ENCODE data around the gene LGMN.
"Not testable (repeated sequence)": the region's sequence is repeated elsewhere in the genome, so short reads cannot be mapped to it uniquely, and the experiment has no call there.

Gene LGMN

DNA sequence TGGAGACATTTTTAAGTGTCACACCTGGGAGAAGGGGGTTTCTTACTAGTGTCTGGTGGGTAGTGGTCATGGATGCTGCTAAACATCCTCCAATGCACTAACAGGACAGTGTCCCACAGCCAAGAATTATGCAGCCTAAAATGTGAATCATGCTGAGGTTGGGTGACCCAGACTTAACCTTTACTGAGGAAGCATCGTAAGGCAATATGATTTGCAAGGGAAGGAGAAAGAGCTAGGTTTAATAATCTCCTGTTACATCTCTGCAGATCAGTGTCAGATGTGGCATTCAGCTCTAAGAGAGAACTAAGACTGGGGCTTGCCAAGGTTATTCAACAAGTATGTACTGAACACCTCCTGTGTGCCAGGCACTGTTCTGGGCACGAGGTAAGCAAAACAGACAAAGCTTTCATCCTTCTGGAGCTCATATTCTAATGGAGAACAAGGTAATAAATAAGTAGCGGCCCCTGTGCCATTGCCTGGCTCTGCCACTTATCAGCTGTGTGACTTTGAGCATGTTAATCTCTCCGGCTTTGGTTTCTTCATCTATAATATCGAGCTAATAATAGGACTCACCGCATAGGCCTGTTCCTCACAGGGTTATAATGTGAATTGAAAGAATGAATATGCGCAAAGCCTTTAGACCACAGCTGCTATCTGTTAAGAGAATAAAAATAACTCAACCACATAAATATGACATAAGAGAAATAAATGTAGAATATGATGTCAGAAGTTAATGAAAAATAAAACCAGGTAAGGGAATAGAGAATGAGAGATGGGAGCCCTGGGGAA is 32.2 kb upstream of the LGMN start:
- ChIA-PET CTCF (interaction anchor here (0.7 to 11.1 kb wide), 10 partner anchors 9 to 673 kb away, joined by 3 to 177 read pairs (median 4); partner anchors contain the start of gene LGMN), POLR2A (interaction anchor here (0.6 to 1.3 kb wide), 3 partner anchors 21 to 40 kb away, joined by 3 to 4 read pairs (median 4); no protein-coding TSS in a partner anchor)
- TF ChIP-seq, protein P1, sequence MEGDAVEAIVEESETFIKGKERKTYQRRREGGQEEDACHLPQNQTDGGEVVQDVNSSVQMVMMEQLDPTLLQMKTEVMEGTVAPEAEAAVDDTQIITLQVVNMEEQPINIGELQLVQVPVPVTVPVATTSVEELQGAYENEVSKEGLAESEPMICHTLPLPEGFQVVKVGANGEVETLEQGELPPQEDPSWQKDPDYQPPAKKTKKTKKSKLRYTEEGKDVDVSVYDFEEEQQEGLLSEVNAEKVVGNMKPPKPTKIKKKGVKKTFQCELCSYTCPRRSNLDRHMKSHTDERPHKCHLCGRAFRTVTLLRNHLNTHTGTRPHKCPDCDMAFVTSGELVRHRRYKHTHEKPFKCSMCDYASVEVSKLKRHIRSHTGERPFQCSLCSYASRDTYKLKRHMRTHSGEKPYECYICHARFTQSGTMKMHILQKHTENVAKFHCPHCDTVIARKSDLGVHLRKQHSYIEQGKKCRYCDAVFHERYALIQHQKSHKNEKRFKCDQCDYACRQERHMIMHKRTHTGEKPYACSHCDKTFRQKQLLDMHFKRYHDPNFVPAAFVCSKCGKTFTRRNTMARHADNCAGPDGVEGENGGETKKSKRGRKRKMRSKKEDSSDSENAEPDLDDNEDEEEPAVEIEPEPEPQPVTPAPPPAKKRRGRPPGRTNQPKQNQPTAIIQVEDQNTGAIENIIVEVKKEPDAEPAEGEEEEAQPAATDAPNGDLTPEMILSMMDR (IDR thresholded peaks at IDR 0.05; ENCODE audit: control extremely low read depth, extremely low read depth, low read depth, missing control alignments) = no peak
- DNase-seq (ENCODE audit: extremely low spot score) = no peak

DNA sequence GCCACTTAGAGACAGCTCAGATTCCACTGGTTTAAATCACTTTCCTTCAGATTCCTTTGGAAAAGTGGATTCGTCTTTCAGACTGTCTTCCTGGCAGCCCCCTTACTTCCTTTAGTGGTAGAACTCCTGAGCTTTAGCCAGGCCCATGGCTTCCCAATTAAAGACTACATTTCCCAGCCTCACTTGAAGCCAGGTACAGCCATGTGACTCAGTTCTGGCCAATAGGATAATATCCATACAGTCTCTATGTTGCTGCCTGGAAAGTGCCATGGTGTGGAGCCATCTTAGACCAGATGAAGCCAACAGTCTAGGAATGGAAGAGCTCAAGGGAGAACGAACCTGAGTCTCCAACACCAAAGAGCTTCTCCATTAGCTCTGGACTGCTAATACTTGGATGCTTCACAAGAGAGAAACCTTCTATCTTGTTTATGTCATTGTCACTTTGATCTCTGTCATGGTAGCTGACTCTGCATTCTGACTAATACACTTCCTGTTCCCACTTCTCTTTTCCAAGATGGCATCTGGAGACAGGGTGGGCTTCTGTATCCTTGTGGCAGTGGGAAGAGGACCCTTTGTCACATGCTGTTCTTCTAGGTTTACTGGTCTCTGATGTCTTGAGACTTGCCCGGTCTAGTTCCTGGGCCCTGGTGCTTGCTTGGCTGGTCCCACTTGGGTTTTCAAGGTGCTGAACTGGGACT is 30.6 kb upstream of the LGMN start:
- POLR2A ChIA-PET = not testable (repeated sequence)
- CTCF ChIA-PET = interaction anchor here (1.2 to 11.1 kb wide), 3 partner anchors 8 to 66 kb away, joined by 3 to 177 read pairs (median 3); no protein-coding TSS in a partner anchor

DNA sequence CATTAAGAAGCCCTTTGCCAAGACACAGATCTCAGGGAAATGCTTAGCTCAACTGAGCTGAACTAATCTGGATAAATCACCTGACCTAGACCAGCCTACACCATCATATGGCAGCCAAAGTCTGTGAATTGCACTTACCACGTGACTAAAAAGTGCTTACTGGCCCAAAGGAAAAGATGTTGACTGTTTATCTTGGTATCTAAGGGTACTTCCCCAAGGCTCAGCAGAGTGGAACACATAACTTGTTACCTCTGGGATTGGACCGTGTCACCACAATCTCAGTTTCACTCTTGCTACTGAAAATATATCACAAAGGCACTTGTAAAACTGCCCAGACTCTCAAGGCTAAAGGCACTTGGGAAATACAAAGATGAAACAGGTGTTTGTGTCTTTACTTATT is 26.9 kb upstream of the LGMN start:
- ChIA-PET CTCF (interaction anchor here (1.0 to 1.5 kb wide), 3 partner anchors 10 to 209 kb away, joined by 3 to 4 read pairs (median 3); no protein-coding TSS in a partner anchor), POLR2A (interaction anchor here (0.7 to 0.9 kb wide), 2 partner anchors 28 to 1182 kb away, joined by 4 to 6 read pairs; no protein-coding TSS in a partner anchor)
- peak; percentile 55 for DNase-seq (ENCODE audit: extremely low spot score)

More for the DNA sequence above, 30.6 kb upstream of the LGMN start:
- DNase-seq (ENCODE audit: extremely low spot score) = not testable (repeated sequence)

DNA sequence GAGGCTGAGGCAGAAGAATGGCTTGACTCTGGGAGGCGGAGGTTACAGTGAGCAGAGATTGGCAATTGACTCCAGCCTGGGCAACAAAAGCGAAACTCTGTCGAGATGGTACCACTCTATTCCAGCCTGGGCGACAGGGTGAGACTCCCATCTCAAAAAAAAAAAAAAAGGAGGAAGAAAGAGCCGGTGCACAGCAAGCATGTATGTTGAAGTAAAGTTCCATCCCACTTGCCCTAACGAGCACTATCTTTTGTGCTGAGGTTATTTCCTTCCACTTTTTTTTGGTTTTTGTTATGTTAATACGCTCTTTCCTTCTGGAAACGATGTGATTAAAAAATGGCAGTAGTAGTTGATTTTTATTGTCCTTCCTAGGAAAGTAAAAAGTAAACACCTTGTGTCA is 26.1 kb upstream of the LGMN start:
- TF ChIP-seq, protein P1 (IDR thresholded peaks at IDR 0.05; ENCODE audit: control extremely low read depth, extremely low read depth, low read depth, missing control alignments) = no peak
- POLR2A ChIA-PET = interaction anchor here (0.9 kb wide), 1 partner anchor 1183 kb away, joined by 6 read pairs; no protein-coding TSS in a partner anchor

DNA sequence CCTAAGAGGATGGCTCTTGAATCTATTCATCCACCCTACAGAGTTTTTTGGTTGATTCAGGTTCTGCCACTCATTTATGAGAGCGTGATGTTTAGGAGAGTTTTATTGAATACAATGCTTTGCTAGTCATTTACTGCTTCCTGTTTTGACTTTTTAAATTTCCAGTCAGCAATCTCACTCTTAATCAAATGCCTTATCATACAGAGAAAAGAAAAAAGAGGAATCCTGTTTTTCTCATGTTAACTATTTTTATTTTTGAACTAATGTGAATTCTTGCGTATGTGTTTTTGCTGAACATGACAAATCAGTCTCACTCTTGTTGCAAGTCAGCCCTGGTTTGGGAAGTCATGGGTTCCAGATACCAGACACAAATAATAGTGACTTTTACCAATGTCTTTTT is 22.1 kb upstream of the LGMN start:
- ChIA-PET POLR2A (interaction anchor here (0.8 to 2.3 kb wide), 2 partner anchors 18 to 20 kb away, joined by 5 to 23 read pairs; no protein-coding TSS in a partner anchor), CTCF (no interaction called here)
- TF ChIP-seq, protein P1 (IDR thresholded peaks at IDR 0.05; ENCODE audit: control extremely low read depth, extremely low read depth, low read depth, missing control alignments) = no peak
- DNase-seq (ENCODE audit: extremely low spot score) = no peak

More for the DNA sequence above, 26.1 kb upstream of the LGMN start:
- CTCF ChIA-PET = interaction anchor here (1.4 kb wide), 1 partner anchor 10 kb away, joined by 3 read pairs; no protein-coding TSS in a partner anchor
- no peak for DNase-seq (ENCODE audit: extremely low spot score)

DNA sequence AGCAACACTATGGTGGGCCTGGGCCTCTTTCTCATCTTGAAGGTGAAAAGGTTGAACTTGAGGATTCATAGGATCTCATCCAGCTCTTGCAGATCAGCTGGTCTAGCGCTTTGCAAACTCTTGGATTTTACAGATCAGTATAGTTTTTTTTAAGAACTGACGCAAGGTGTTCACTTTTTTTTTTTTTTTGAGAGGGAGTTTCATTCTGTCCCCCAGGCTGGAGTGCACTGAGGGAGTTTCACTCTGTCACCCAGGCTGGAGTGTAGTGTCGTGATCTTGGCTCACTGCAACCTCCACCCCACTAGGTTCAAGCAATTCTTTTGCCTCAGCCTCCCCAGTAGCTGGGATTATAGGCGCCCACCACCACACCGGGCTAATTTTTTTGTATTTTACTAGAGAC is 20.4 kb upstream of the LGMN start:
- no peak for DNase-seq (ENCODE audit: extremely low spot score)
- TF ChIP-seq, protein P1 (IDR thresholded peaks at IDR 0.05; ENCODE audit: control extremely low read depth, extremely low read depth, low read depth, missing control alignments) = no peak
- ChIA-PET POLR2A (interaction anchor here (1.2 kb wide), 1 partner anchor 17 kb away, joined by 4 read pairs; no protein-coding TSS in a partner anchor), CTCF (interaction anchor here (1.1 to 4.6 kb wide), 4 partner anchors 11 to 53 kb away, joined by 3 to 23 read pairs (median 4); no protein-coding TSS in a partner anchor)

DNA sequence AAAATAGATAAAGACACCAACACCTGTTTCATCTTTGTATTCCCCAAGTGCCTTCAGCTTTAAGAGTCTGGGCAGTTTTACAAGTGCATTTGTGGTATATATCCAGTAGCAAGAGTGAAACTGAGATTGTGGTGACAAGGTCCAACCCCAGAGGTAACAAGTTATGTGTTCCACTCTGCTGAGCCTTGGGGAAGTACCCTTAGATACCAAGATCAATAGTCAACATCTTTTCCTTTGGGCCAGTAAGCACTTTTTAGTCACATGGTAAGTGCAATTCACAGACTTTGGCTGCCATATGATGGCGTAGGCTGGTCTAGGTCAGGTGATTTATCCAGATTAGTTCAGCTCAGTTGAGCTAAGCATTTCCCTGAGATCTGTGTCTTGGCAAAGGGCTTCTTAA is 19.8 kb upstream of the LGMN start:
- CTCF ChIA-PET = interaction anchor here (1.4 to 4.6 kb wide), 3 partner anchors 15 to 18 kb away, joined by 3 to 23 read pairs (median 4); no protein-coding TSS in a partner anchor
- POLR2A ChIA-PET = interaction anchor here (0.6 to 1.5 kb wide), 4 partner anchors 17 to 25 kb away, joined by 3 to 10 read pairs (median 6); partner anchors contain the start of gene LGMN

DNA sequence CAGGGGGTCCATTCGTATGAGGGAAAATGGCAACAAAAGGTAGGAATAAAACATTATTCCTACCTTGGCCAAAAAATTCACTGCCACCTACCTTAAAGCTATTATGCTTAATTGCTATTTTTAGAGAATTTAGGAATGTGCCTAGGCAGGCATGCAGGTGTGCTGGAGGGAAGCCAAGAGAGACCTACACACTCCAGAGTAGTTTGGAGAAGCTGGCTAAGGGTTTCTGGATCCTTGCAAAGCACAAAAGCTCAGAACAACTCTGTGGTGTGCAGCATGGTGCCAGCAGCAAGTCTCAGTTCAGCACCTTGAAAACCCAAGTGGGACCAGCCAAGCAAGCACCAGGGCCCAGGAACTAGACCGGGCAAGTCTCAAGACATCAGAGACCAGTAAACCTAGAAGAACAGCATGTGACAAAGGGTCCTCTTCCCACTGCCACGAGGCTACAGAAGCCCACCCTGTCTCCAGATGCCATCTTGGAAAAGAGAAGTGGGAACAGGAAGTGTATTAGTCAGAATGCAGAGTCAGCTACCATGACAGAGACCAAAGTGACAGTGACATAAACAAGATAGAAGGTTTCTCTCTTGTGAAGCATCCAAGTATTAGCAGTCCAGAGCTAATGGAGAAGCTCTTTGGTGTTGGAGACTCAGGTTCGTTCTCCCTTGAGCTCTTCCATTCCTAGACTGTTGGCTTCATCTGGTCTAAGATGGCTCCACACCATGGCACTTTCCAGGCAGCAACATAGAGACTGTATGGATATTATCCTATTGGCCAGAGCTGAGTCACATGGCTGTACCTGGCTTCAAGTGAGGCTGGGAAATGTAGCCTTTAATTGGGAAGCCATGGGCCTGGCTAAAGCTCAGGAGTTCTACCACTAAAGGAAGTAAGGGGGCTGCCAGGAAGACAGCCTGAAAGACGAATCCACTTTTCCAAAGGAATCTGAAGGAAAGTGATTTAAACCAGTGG is 15.5 kb upstream of the LGMN start:
- not testable (repeated sequence) for DNase-seq (ENCODE audit: extremely low spot score)
- POLR2A ChIA-PET = interaction anchor here (0.6 to 2.4 kb wide), 2 partner anchors 15 to 25 kb away, joined by 4 to 5 read pairs; partner anchors contain the start of gene LGMN
- CTCF ChIA-PET = interaction anchor here (0.7 to 2.4 kb wide), 3 partner anchors 12 to 35 kb away, joined by 3 to 12 read pairs (median 4); no protein-coding TSS in a partner anchor

More for the DNA sequence above, 19.8 kb upstream of the LGMN start:
- peak; percentile 59 for DNase-seq (ENCODE audit: extremely low spot score)

Data from GM10248 (cell line).